ENCODE results near the gene TRAP1. TPM values are rescaled to one million over a fixed set of nuclear protein-coding genes. Genes with fewer than 3 reads are reported as not detected.
A peak's percentile ranks its signal among the peaks of the same experiment; 100 is the strongest.
"Not testable (repeated sequence)": the region's sequence is repeated elsewhere in the genome, so short reads cannot be mapped to it uniquely, and the experiment has no call there.

Gene TRAP1
- total RNA-seq, 2 experiments from 2014 or later, result 277 to 282 TPM

GRCh38 chr16:3637371-3637923 is 79.9 kb downstream of the TRAP1 start:
- ChIA-PET POLR2A (interaction anchor here (1.1 to 1.4 kb wide), 2 partner anchors 12 to 57 kb away, joined by 3 read pairs; no protein-coding TSS in a partner anchor), CTCF (interaction anchor here (1.3 kb wide), 1 partner anchor 16 kb away, joined by 4 read pairs; no protein-coding TSS in a partner anchor)
- no peak overlapping the region for H3K4me3 Mint-ChIP-seq
- no peaks in the 10 kb centered on the region for H3K27me3 Mint-ChIP-seq
- no peaks in the 10 kb centered on the region for H3K36me3 Mint-ChIP-seq
- H3K4me1 Mint-ChIP-seq (ENCODE audit: low read depth), result peaks cover 21% of the 10 kb centered on the region
- H3K27ac Mint-ChIP-seq, result peak overlapping the region; percentile 72
- DNase-seq, result peak; percentile 47
- no peaks in the 10 kb centered on the region for H3K9me3 Mint-ChIP-seq
- intact Hi-C loops (cut with micrococcal nuclease), result no loop called here

GRCh38 chr16:3625911-3626732 is 91.2 kb downstream of the TRAP1 start:
- ChIA-PET POLR2A (no interaction called here), CTCF (no interaction called here)
- DNase-seq, result no peak
- H3K27me3 Mint-ChIP-seq, result no peaks in the 10 kb centered on the region
- H3K9me3 Mint-ChIP-seq, result no peaks in the 10 kb centered on the region
- H3K4me3 Mint-ChIP-seq, result no peak overlapping the region
- no peaks in the 10 kb centered on the region for H3K36me3 Mint-ChIP-seq
- peaks cover 25% of the 10 kb centered on the region for H3K4me1 Mint-ChIP-seq (ENCODE audit: low read depth)
- intact Hi-C loops (cut with micrococcal nuclease), result loop anchor here (2.0 to 5.0 kb wide), 2 partner anchors 15 to 49 kb away; partner anchors contain the start of genes NLRC3 and SLX4
- H3K27ac Mint-ChIP-seq, result peak overlapping the region; percentile 83

- no peak for DNase-seq
- Mint-ChIP-seq H3K4me1 (ENCODE audit: low read depth) (peaks cover 25% of the 10 kb centered on the region), H3K9me3 (no peaks in the 10 kb centered on the region), H3K27ac (peak overlapping the region; percentile 83), H3K36me3 (no peaks in the 10 kb centered on the region), H3K27me3 (no peaks in the 10 kb centered on the region), H3K4me3 (no peak overlapping the region)
- POLR2A ChIA-PET, result no interaction called here
- intact Hi-C loops (cut with micrococcal nuclease), result loop anchor here (5.0 kb wide), 1 partner anchor 48 kb away; the partner anchor contains the start of gene NLRC3
- CTCF ChIA-PET, result no interaction called here
These were observed 92.0 kb downstream of the TRAP1 start for GRCh38 chr16:3625331-3625730.

GRCh38 chr16:3623642-3624041 is 93.7 kb downstream of the TRAP1 start:
- ChIA-PET POLR2A (no interaction called here), CTCF (no interaction called here)
- H3K27ac Mint-ChIP-seq, result no peak overlapping the region
- intact Hi-C loops (cut with micrococcal nuclease), result no loop called here
- peaks cover 27% of the 10 kb centered on the region for H3K4me1 Mint-ChIP-seq (ENCODE audit: low read depth)
- no peak for DNase-seq
- H3K4me3 Mint-ChIP-seq, result no peak overlapping the region
- no peaks in the 10 kb centered on the region for H3K27me3 Mint-ChIP-seq
- no peaks in the 10 kb centered on the region for H3K9me3 Mint-ChIP-seq
- no peaks in the 10 kb centered on the region for H3K36me3 Mint-ChIP-seq

GRCh38 chr16:3618769-3619141 is 98.6 kb downstream of the TRAP1 start:
- H3K27ac Mint-ChIP-seq, result no peak overlapping the region
- ChIA-PET POLR2A (no interaction called here), CTCF (interaction anchor here (1.2 kb wide), 1 partner anchor 35 kb away, joined by 3 read pairs; no protein-coding TSS in a partner anchor)
- peaks cover 30% of the 10 kb centered on the region for H3K4me1 Mint-ChIP-seq (ENCODE audit: low read depth)
- H3K27me3 Mint-ChIP-seq, result no peaks in the 10 kb centered on the region
- peaks cover 10% of the 10 kb centered on the region for H3K36me3 Mint-ChIP-seq
- no peak overlapping the region for H3K4me3 Mint-ChIP-seq
- intact Hi-C loops (cut with micrococcal nuclease), result no loop called here
- DNase-seq, result no peak
- no peaks in the 10 kb centered on the region for H3K9me3 Mint-ChIP-seq

- ChIA-PET POLR2A (interaction anchor here (0.7 to 1.3 kb wide), 2 partner anchors 89 to 634 kb away, joined by 3 read pairs; no protein-coding TSS in a partner anchor), CTCF (interaction anchor here (0.6 to 0.9 kb wide), 2 partner anchors 10 to 503 kb away, joined by 3 to 5 read pairs; no protein-coding TSS in a partner anchor)
- H3K27me3 Mint-ChIP-seq, result no peaks in the 10 kb centered on the region
- peak overlapping the region; percentile 36 for H3K27ac Mint-ChIP-seq
- peaks cover 26% of the 10 kb centered on the region for H3K36me3 Mint-ChIP-seq
- no peak for DNase-seq
- intact Hi-C loops (cut with micrococcal nuclease), result no loop called here
- H3K4me1 Mint-ChIP-seq (ENCODE audit: low read depth), result peaks cover 46% of the 10 kb centered on the region
- no peaks in the 10 kb centered on the region for H3K9me3 Mint-ChIP-seq
- H3K4me3 Mint-ChIP-seq, result peak overlapping the region; percentile 95
These were observed 104.5 kb downstream of the TRAP1 start for GRCh38 chr16:3612510-3613466.

GRCh38 chr16:3611146-3611975 is 106.0 kb downstream of the TRAP1 start, which contains the start of gene SLX4:
Gene SLX4 (minus strand): TSS chr16:3611606. CDS start chr16:3608964, 2,642 bp downstream.
- Mint-ChIP-seq H3K36me3 (peaks cover 27% of the 10 kb centered on the region), H3K9me3 (no peaks in the 10 kb centered on the region), H3K27me3 (no peaks in the 10 kb centered on the region), H3K4me1 (ENCODE audit: low read depth) (peaks cover 43% of the 10 kb centered on the region), H3K27ac (peak within 1 kb of the TSS; percentile 89), H3K4me3 (peak within 1 kb of the TSS; percentile 95)
- intact Hi-C loops (cut with micrococcal nuclease), result loop anchor here (1.0 to 2.0 kb wide), 4 partner anchors 15 to 328 kb away; partner anchors contain the start of gene ZNF263
- ChIA-PET POLR2A (interaction anchor here (0.9 to 1.3 kb wide), 2 partner anchors 33 to 88 kb away, joined by 3 to 4 read pairs; no protein-coding TSS in a partner anchor), CTCF (interaction anchor here (0.9 kb wide), 1 partner anchor 11 kb away, joined by 5 read pairs; no protein-coding TSS in a partner anchor)
- peak; percentile 94 for DNase-seq

- H3K36me3 Mint-ChIP-seq, result peaks cover 27% of the 10 kb centered on the region
- H3K27ac Mint-ChIP-seq, result peak overlapping the region; percentile 29
- H3K27me3 Mint-ChIP-seq, result no peaks in the 10 kb centered on the region
- peak; percentile 10 for DNase-seq
- peak overlapping the region; percentile 95 for H3K4me3 Mint-ChIP-seq
- no peaks in the 10 kb centered on the region for H3K9me3 Mint-ChIP-seq
- H3K4me1 Mint-ChIP-seq (ENCODE audit: low read depth), result peaks cover 40% of the 10 kb centered on the region
- POLR2A ChIA-PET, result no interaction called here
- intact Hi-C loops (cut with micrococcal nuclease), result loop anchor here (1.0 to 2.0 kb wide), 4 partner anchors 16 to 327 kb away; partner anchors contain the start of gene ZNF263
- CTCF ChIA-PET, result no interaction called here
These were observed 106.6 kb downstream of the TRAP1 start for GRCh38 chr16:3610698-3611145.

GRCh38 chr16:3609895-3610697 is 107.2 kb downstream of the TRAP1 start:
- intact Hi-C loops (cut with micrococcal nuclease), result loop anchor here (2.0 kb wide), 1 partner anchor 17 kb away; no protein-coding TSS in a partner anchor
- no peaks in the 10 kb centered on the region for H3K27me3 Mint-ChIP-seq
- no peaks in the 10 kb centered on the region for H3K9me3 Mint-ChIP-seq
- peak overlapping the region; percentile 29 for H3K27ac Mint-ChIP-seq
- no peak for DNase-seq
- ChIA-PET POLR2A (interaction anchor here (0.9 kb wide), 1 partner anchor 35 kb away, joined by 3 read pairs; no protein-coding TSS in a partner anchor), CTCF (no interaction called here)
- H3K4me1 Mint-ChIP-seq (ENCODE audit: low read depth), result peaks cover 35% of the 10 kb centered on the region
- peak overlapping the region; percentile 95 for H3K4me3 Mint-ChIP-seq
- H3K36me3 Mint-ChIP-seq, result peaks cover 24% of the 10 kb centered on the region

- CTCF ChIA-PET; H3K27ac Mint-ChIP-seq; DNase-seq; intact Hi-C loops (cut with micrococcal nuclease); H3K27me3 Mint-ChIP-seq; H3K9me3 Mint-ChIP-seq; POLR2A ChIA-PET; H3K4me3 Mint-ChIP-seq: not testable (repeated sequence)
- H3K36me3 Mint-ChIP-seq, result peaks cover 25% of the 10 kb centered on the region
- peaks cover 27% of the 10 kb centered on the region for H3K4me1 Mint-ChIP-seq (ENCODE audit: low read depth)
These were observed 108.3 kb downstream of the TRAP1 start for GRCh38 chr16:3608976-3609375.

All from activated CD4-positive, alpha-beta memory T cell treated with anti-CD3 and anti-CD28 coated beads for 36 hours (primary cell).